ENCODE measurements around the gene TIMM29. TPM values are rescaled to one million over a fixed set of nuclear protein-coding genes. Genes with fewer than 3 reads are reported as not detected.

Gene TIMM29
- total RNA-seq, 4 donors from 2014 or later, result 37.6 to 51.1 (median 40.9) TPM

GRCh38 chr19:10885201-10886169 lies 43.1 kb upstream of the TIMM29 start:
- H3K9me3 ChIP-seq, result no peaks in the 10 kb centered on the region
- H3K36me3 ChIP-seq, result no peaks in the 10 kb centered on the region
- ATAC-seq, result no peak
- WGBS, 2 donors (ENCODE audit: low coverage in 1 of 2), result 54 to 90% methylated on average over 7 to 16 of the region's 20 CpGs
- peaks cover 0 to 66% (median 19%) of the 10 kb centered on the region in 3 donors for H3K4me1 ChIP-seq
- peak overlapping the region in 1 of 4 donors; percentile 28 for H3K27ac ChIP-seq
- TF ChIP-seq CTCF (IDR thresholded peaks at IDR 0.05) (no peak), POLR2AphosphoS5 (IDR thresholded peaks at IDR 0.05) (no peak), POLR2A (IDR thresholded peaks at IDR 0.05) (no peak)
- H3K4me3 ChIP-seq, result no peak overlapping the region
- H3K27me3 ChIP-seq, result no peaks in the 10 kb centered on the region

- H3K36me3 ChIP-seq, result no peaks in the 10 kb centered on the region
- H3K27ac ChIP-seq, result no peak overlapping the region
- ATAC-seq, result no peak
- H3K4me1 ChIP-seq, result peaks cover 0 to 61% (median 15%) of the 10 kb centered on the region in 3 donors
- no peaks in the 10 kb centered on the region for H3K27me3 ChIP-seq
- H3K9me3 ChIP-seq, result no peaks in the 10 kb centered on the region
- TF ChIP-seq POLR2AphosphoS5 (IDR thresholded peaks at IDR 0.05) (no peak), POLR2A (IDR thresholded peaks at IDR 0.05) (no peak), EP300 (IDR thresholded peaks at IDR 0.05) (no peak), CTCF (IDR thresholded peaks at IDR 0.05) (no peak)
- H3K4me3 ChIP-seq, result no peak overlapping the region
- WGBS, 2 donors (ENCODE audit: low coverage in 1 of 2), result 56% methylated on average over 2 of the region's 9 CpGs; no CpG with 5 or more reads in 1 of the 2 donors
Measured at GRCh38 chr19:10887616-10888367, 40.8 kb upstream of the TIMM29 start.

- Histone ChIP-seq H3K27ac (no peak overlapping the region), H3K36me3 (no peaks in the 10 kb centered on the region), H3K9me3 (no peaks in the 10 kb centered on the region), H3K4me1 (peaks cover 0 to 60% (median 15%) of the 10 kb centered on the region in 3 donors), H3K4me3 (no peak overlapping the region), H3K27me3 (no peaks in the 10 kb centered on the region)
- 33 to 55% methylated on average over 2 of the region's 13 CpGs for WGBS, 2 donors (ENCODE audit: low coverage in 1 of 2)
- ATAC-seq, result no peak
- TF ChIP-seq POLR2A (IDR thresholded peaks at IDR 0.05) (no peak), CTCF (IDR thresholded peaks at IDR 0.05) (no peak), POLR2AphosphoS5 (IDR thresholded peaks at IDR 0.05) (no peak), EP300 (IDR thresholded peaks at IDR 0.05) (no peak)
Measured at GRCh38 chr19:10888421-10888866, 40.2 kb upstream of the TIMM29 start.

- no peak for ATAC-seq
- no peaks in the 10 kb centered on the region for H3K9me3 ChIP-seq
- no peak overlapping the region for H3K27ac ChIP-seq
- no peak overlapping the region for H3K4me3 ChIP-seq
- no peaks in the 10 kb centered on the region for H3K27me3 ChIP-seq
- H3K4me1 ChIP-seq, result peaks cover 0 to 62% (median 8%) of the 10 kb centered on the region in 3 donors
- no peak for TF ChIP-seq POLR2A (IDR thresholded peaks at IDR 0.05)
- TF ChIP-seq CTCF (IDR thresholded peaks at IDR 0.05), result no peak
- no peak for TF ChIP-seq POLR2AphosphoS5 (IDR thresholded peaks at IDR 0.05)
- no peak for TF ChIP-seq EP300 (IDR thresholded peaks at IDR 0.05)
- no peaks in the 10 kb centered on the region for H3K36me3 ChIP-seq
- WGBS, 2 donors (ENCODE audit: low coverage in 1 of 2), result 100% methylated on average over 1 of the region's 4 CpGs; no CpG with 5 or more reads in 1 of the 2 donors
Measured at GRCh38 chr19:10889880-10890279, 38.7 kb upstream of the TIMM29 start.
